Measurements from ENCODE around the gene FUOM.

Gene FUOM

DNA sequence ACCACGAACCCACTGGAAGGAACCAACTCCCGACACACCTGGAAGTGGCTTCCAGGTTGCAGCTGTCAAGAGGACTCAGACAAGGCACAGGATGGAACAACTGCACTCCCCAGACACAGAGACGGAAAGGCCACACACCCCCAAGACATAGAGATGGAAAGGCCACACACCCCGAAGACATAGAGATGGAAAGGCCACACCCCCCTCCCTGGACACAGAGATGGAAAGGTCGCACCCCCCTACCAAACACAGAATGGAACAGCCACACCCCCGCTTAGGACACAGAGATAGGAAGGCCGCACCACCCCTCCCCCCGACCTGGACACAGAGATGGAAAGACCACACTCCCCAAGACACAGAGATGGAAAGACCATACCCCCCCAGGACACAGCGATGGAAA, 41.6 kb downstream of the FUOM start:
- in situ Hi-C loops (cut with HindIII; ENCODE audit: low sequenced_read_pairs), result no loop called here

- in situ Hi-C loops (cut with HindIII; ENCODE audit: low sequenced_read_pairs), result no loop called here
Measured at GRCh38 chr10:133315847-133316246, 42.0 kb downstream of the FUOM start.

GRCh38 chr10:133314911-133315310, 42.9 kb downstream of the FUOM start:
- in situ Hi-C loops (cut with HindIII; ENCODE audit: low sequenced_read_pairs), result no loop called here

DNA sequence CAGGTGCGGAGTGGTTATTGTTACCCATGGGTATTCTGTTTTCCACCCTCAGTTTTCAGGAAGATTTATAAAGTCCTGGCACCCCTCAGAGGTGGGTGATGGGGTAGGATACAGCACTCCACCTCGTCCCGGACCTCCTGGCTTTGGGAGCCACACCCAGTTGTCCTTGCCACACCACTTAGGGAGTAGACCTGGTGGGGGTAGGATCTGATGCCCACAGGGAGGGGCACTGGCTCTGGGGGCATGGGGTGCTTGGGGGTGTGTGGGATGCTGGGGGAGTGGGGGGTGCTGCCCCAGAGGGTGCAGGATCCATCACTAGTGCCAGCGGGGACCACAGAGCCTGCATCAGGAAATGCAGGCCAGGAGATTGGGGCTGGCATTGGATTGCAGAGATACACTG, 44.6 kb downstream of the FUOM start:
- in situ Hi-C loops (cut with HindIII; ENCODE audit: low sequenced_read_pairs), result no loop called here

- in situ Hi-C loops (cut with HindIII; ENCODE audit: low sequenced_read_pairs), result no loop called here
Measured at GRCh38 chr10:133312769-133313145, 45.1 kb downstream of the FUOM start.

- in situ Hi-C loops (cut with HindIII; ENCODE audit: low sequenced_read_pairs), result no loop called here
Measured at GRCh38 chr10:133312016-133312768, 45.6 kb downstream of the FUOM start.

GRCh38 chr10:133311570-133311969, 46.2 kb downstream of the FUOM start:
- in situ Hi-C loops (cut with HindIII; ENCODE audit: low sequenced_read_pairs), result no loop called here

DNA sequence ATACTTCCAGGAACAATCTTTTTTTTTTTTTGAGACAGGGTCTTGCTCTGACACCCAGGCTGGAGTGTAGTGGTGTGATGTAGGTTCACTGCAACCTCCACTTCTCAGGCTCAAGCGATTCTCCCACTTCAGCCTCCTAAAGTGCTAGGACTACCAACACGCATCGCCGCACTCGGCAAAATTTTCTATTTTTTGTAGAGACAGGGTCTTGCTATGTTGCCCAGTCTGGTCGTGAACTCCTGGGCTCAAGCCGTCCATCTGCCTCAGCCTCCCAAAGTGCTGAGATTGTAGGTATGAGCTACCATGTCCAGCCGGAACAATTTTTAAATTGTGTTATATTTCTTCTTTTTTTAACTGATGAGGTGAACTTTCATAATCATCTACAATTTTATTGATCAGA, 47.0 kb downstream of the FUOM start:
- in situ Hi-C loops (cut with HindIII; ENCODE audit: low sequenced_read_pairs), result no loop called here

GRCh38 chr10:133310399-133310755, 47.4 kb downstream of the FUOM start:
- in situ Hi-C loops (cut with HindIII; ENCODE audit: low sequenced_read_pairs), result no loop called here

DNA sequence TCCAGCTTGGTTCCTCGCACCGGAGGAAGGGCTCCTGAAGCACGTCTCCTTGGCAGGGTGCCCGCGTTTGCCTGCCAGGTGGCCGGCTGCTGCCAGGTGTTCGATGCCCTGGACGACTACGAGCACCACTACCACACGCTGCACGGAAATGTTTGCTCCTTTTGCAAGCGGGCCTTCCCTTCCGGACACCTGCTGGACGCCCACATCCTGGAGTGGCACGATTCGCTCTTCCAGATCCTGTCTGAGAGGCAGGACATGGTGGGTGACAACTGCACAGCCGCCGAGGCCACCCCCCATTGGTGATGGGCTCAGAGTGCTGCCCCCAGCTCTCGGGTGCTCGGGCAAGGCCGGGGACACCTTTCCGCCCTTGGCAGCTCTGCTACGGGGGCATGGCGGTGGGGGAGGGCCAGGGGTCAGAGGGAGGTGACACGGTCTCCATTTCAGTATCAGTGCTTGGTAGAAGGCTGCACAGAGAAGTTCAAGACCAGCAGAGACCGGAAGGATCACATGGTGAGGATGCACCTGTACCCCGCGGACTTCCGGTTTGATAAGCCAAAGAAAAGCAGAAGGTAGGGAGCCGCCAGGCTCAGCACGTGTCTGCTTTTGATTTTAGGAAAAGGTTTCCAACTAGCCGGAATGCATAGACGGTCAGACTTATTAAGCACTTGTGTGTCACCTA, 48.0 kb downstream of the FUOM start:
- in situ Hi-C loops (cut with HindIII; ENCODE audit: low sequenced_read_pairs), result loop anchor here (10.0 kb wide), 2 partner anchors 55 kb away; no protein-coding TSS in a partner anchor

GRCh38 chr10:133309100-133309719, 48.6 kb downstream of the FUOM start:
- in situ Hi-C loops (cut with HindIII; ENCODE audit: low sequenced_read_pairs), result loop anchor here (10.0 kb wide), 2 partner anchors 54 to 56 kb away; no protein-coding TSS in a partner anchor

DNA sequence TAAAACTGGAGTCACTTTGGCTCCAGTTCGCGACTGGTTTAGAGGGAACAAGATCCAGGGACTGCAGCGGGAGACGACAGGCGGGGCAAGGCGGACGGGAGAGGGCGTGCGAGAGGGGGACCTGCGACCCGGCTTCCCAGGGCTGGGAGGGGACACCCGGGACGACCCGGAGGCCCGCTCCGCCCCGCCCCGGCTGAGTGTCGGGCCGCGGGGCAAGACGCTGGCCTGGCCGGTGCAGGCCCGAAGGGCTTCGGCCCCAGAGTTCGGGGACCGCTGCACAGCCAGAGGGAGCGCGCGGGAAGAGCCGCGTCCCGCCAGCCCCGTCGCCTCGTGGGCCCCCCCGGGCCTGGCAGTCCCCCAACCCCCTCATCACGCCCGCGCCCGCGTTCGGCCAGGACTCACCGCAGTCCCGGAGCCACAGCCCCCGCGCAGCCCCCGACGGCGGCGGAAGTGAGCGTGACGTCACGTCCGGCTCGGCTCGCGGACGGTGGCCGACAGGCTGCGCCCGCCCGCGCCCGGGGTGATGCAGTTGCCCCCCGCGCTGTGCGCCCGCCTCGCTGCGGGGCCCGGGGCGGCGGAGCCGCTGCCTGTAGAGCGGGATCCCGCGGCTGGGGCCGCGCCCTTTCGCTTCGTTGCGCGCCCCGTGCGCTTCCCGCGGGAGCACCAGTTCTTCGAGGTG, 49.3 kb downstream of the FUOM start, which contains the start of the genes TUBGCP2 and ZNF511:
TSS of gene TUBGCP2 (minus strand) at position 452 of the 679 bp plus-strand sequence. CDS start 5,931 bp downstream, outside the sequence.
TSS of gene ZNF511 (plus strand) at position 494 of the 679 bp plus-strand sequence. CDS start at position 524, 30 bp downstream.
- in situ Hi-C loops (cut with HindIII; ENCODE audit: low sequenced_read_pairs), result loop anchor here (10.0 kb wide), 2 partner anchors 54 to 56 kb away; no protein-coding TSS in a partner anchor

DNA sequence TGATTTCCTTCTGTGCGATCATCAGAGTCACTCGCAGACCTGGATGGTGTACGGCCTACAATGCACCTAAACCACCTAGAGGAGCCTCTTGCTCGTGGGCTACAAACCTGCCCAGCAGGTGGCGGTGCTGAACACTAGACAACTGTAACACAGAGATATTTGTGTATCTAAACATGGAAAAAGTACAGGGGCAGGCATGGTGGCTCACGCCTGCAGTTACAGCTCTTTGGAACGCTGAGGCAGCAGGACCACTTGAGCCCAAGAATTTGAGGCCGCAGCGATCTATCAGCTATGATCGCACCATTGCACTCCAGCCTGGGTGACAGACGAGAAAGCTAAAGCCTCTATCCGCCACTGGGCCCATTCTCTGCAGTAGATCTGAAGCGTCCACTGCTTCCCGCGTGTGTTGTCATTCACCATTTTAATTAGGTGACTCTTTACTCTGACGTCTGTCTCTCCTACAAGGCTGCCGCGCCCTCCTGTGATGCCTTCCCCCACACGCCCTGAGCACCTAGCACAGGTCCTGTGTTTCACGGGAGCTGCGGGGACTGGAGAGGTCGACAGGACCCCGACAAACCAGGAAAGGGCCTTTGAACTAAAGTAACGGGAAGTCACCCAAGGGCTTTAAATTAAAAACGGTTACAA, 49.9 kb downstream of the FUOM start:
- in situ Hi-C loops (cut with HindIII; ENCODE audit: low sequenced_read_pairs), result loop anchor here (10.0 kb wide), 2 partner anchors 53 to 57 kb away; no protein-coding TSS in a partner anchor

DNA sequence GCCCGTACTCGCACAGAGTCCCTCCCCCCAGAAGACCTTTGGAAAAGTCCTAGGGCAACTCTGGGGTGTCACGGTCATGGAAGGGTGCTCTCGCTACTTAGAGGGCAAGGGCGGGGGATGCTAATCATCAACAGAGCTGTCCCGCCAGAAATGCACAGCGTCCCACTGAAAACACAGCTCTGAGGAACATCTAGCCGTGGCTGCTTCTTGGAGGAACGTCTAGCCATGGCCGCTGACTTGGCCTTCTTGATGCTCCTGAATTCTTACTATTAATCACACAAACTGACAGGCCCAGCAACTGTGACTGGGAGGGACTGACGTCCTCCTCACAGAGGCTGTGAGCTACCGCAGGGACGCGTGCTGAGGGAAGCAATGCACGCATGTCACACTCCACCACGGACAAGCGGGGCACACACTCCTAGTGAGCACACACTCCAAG, 50.9 kb downstream of the FUOM start:
- in situ Hi-C loops (cut with HindIII; ENCODE audit: low sequenced_read_pairs), result loop anchor here (10.0 kb wide), 2 partner anchors 52 to 58 kb away; no protein-coding TSS in a partner anchor

GRCh38 chr10:133306097-133306476, 51.7 kb downstream of the FUOM start:
- in situ Hi-C loops (cut with HindIII; ENCODE audit: low sequenced_read_pairs), result loop anchor here (10.0 kb wide), 2 partner anchors 51 to 59 kb away; no protein-coding TSS in a partner anchor

Measured in endothelial cell of hepatic sinusoid (primary cell).